Measurements from ENCODE around the gene ECI1. TPM values are rescaled to one million over a fixed set of nuclear protein-coding genes. Genes with fewer than 3 reads are reported as not detected.

The ECI1 gene
- total RNA-seq, 1 experiment from 2014 or later: 140 TPM

GRCh38 chr16:2280461-2280860 is 29.1 kb upstream of the ECI1 start:
- H2AFZ ChIP-seq (ENCODE audit: low read depth, low read length, poor library complexity, severe bottlenecking): no peak overlapping the region
- no peaks in the 10 kb centered on the region for H3K9me3 ChIP-seq (ENCODE audit: control insufficient read depth in 1 of 2, insufficient read depth in 1 of 2, low read depth in 1 of 2, low read length in 2 of 2)
- no peak for TF ChIP-seq SP1 (IDR thresholded peaks at IDR 0.05; ENCODE audit: low read depth)
- no peak for TF ChIP-seq EZH2phosphoT487 (IDR thresholded peaks at IDR 0.05; ENCODE audit: borderline replicate concordance)
- no peak for TF ChIP-seq ATF3 (IDR thresholded peaks at IDR 0.05)
- no peak for TF ChIP-seq TCF7L2 (IDR thresholded peaks at IDR 0.05; ENCODE audit: borderline replicate concordance, extremely low read depth, insufficient read depth, insufficient read length)
- TF ChIP-seq POLR2AphosphoS5 (IDR thresholded peaks at IDR 0.05; ENCODE audit: low read depth, low read length): no peak
- TF ChIP-seq ZBTB33 (IDR thresholded peaks at IDR 0.05; ENCODE audit: extremely low read depth, insufficient replicate concordance, low read length): no peak
- no peak for TF ChIP-seq SIN3A (IDR thresholded peaks at IDR 0.05; ENCODE audit: low read depth)
- no peak for TF ChIP-seq YY1 (IDR thresholded peaks at IDR 0.05; ENCODE audit: extremely low read depth, insufficient replicate concordance, low read depth, low read length)
- TF ChIP-seq ZNF274 (IDR thresholded peaks at IDR 0.05; ENCODE audit: low read depth, low read length): no peak
- no peak for TF ChIP-seq CEBPB (IDR thresholded peaks at IDR 0.05; ENCODE audit: low read depth)
- no peak for TF ChIP-seq JUND (IDR thresholded peaks at IDR 0.05)
- no peak for TF ChIP-seq MAX (IDR thresholded peaks at IDR 0.05)
- TF ChIP-seq FOSL1 (IDR thresholded peaks at IDR 0.05; ENCODE audit: low read depth): no peak
- TF ChIP-seq ZFX (IDR thresholded peaks at IDR 0.05): no peak
- TF ChIP-seq ELF1 (IDR thresholded peaks at IDR 0.05; ENCODE audit: borderline replicate concordance, low read depth): no peak
- no peak for TF ChIP-seq RAD21 (IDR thresholded peaks at IDR 0.05; ENCODE audit: low read depth)
- TF ChIP-seq EGR1 (IDR thresholded peaks at IDR 0.05; ENCODE audit: low read depth): no peak
- TF ChIP-seq EZH2 (IDR thresholded peaks at IDR 0.05): no peak
- intact Hi-C loops (cut with micrococcal nuclease): no loop called here
- no peaks in the 10 kb centered on the region for H3K36me3 ChIP-seq (ENCODE audit: control insufficient read depth in 1 of 2, insufficient read depth in 2 of 2, low read length in 2 of 2)
- H3K9ac ChIP-seq (ENCODE audit: low read length): no peak overlapping the region
- no peak for DNase-seq (ENCODE audit: low read depth, low spot score)
- ChIA-PET RAD21 (ENCODE audit: low non-redundant PET in 1 of 2, low total read pairs in 2 of 2, uncharacterized antibody in 2 of 2, unreplicated experiment in 2 of 2) (no interaction called here), POLR2A (no interaction called here), CTCF (no interaction called here)
- H3K4me2 ChIP-seq (ENCODE audit: low read length): no peak overlapping the region
- no peaks in the 10 kb centered on the region for H3K79me2 ChIP-seq (ENCODE audit: insufficient read depth, low read length)
- no peaks in the 10 kb centered on the region for H3K27me3 ChIP-seq (ENCODE audit: insufficient read depth, low read length)
- no peak overlapping the region for H3K27ac ChIP-seq (ENCODE audit: low read depth, low read length)
- no TSS peak for BruUV-seq (replicated peaks)
- H3K4me3 ChIP-seq (replicated peaks in 1 of 2; ENCODE audit: low read depth in 1 of 2, low read length in 2 of 2): no peak overlapping the region
- no peaks in the 10 kb centered on the region for H4K20me1 ChIP-seq (ENCODE audit: insufficient read depth)
- no peaks in the 10 kb centered on the region for H3K4me1 ChIP-seq (ENCODE audit: control insufficient read depth in 1 of 2, insufficient read depth in 2 of 2, low read length in 2 of 2)
- H3K9me2 ChIP-seq (ENCODE audit: insufficient read depth): no peaks in the 10 kb centered on the region
- no peak for ATAC-seq

Measured in HCT116 (cell line).